Measurements from ENCODE around the gene SIM1.

Gene SIM1

DNA sequence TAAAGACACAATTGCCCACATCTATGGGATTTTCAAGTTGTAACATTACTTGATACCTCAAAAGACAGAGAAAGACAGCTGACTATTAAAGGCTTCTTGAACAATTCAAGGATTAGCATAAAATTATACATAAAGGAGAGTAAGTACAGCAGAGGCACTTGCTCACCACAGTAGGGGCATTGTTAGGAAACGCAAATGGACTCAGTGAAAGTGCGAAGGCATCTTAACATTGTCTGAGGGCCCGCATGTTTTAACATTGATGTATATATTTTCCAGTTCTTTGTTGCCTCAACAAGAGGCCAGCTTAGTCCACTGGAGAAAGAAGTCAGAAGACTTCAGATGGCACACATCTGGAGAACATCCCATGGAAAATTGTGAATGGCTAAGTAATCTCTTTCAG, 115.4 kb downstream of the SIM1 start:
- no peak for DNase-seq

DNA sequence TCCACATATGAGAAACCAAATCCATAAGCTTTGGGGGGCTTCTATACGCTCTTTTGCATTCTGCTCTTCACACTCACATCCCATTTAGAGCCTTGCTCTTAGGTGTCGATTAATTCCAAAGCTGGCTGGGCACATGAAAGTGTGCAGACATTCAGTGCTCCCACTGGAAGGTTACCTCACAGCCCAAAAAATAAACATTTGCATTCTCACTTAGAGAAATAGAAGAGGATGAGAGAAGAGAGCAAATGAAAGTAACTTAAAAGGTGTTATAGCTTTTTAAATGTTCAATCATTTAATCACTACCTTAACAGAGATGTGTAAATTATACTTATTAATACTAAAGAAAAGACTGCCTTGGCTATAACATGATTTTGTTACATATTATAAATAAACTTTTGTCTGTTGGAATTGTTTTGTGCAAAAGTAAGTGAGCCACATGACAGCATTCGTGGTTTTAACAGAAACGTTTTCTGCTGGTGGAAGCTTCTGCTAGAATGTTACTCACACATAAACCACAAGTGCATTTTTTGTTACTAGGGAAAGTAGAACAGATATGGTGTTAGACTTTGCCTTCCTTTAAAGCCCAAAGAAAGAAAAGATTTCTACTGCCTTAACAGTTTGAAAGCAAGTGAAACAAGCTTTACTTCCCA, 116.7 kb downstream of the SIM1 start:
- no peak for DNase-seq

DNA sequence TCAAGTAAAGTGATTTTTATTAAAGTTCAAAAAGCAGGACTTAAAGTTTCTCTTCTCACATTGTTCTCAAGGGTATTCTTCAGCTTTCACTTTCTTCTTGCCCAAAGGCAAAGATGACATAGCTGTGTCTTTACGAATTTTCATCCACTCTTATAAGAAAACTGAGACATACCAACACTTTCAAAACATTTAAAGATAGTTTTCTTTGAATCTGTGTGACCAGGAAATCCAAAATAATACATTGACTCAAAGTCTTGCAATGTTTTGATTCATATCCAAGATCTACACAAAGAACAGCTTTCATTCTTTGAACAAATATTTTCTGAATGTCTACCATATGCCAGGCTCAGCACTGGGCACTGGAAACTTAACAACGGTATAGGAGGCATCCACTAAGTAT, 117.9 kb downstream of the SIM1 start:
- DNase-seq: no peak

DNA sequence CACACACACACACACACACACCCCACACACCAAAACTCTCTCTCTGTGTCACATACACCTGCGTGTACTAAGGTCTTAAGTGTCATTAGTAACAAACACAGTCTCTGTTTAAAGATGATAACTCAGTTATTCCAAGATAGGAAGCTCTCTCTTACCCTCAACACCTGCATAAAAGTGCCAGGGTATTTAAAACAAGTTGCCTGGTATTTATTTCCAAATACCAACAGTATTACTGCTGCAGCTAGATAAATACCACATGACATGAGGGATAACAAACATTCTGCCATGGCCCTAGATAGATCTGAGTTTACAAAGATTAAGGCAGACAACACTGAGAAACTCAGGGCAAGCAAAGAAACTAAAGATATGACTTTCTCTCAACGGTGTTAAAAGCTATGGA, 118.5 kb downstream of the SIM1 start:
- DNase-seq: no peak

DNA sequence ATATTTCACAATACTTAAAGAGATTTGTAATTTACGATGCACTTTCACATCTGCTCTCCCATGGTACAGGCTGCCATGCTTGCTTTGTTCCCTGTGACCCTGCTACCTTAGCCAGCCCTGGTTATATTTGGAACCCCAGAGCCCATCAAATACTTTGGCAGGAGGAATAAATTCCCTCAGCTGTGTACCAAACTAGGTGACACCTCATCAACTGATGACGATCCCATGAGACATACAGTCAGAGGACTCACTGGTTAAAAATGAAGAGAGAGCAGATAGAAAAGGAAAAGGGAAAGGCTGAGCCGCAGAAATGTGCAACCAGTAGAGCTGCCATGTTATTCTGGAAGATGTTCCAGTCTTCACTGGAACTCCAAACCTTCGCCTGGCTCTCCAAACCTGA, 120.0 kb downstream of the SIM1 start:
- DNase-seq: no peak

DNA sequence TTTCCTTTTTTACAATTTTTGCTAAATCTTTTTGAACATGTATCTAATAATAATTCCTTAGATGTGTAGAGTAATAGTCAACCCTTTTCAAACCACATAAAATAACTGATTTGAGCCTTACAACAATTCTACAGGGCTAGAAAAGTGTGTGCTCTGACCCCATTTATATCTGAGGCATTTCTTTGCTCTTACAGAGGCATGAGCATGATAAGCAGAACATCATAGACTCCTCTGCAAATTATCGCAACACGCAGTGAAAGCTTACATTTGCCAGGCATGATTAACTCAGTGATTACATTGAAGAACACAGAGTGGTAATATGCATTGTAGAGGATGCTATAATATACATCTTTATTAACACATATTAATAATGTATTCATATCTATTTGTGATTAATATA, 120.4 kb downstream of the SIM1 start:
- DNase-seq: no peak

DNA sequence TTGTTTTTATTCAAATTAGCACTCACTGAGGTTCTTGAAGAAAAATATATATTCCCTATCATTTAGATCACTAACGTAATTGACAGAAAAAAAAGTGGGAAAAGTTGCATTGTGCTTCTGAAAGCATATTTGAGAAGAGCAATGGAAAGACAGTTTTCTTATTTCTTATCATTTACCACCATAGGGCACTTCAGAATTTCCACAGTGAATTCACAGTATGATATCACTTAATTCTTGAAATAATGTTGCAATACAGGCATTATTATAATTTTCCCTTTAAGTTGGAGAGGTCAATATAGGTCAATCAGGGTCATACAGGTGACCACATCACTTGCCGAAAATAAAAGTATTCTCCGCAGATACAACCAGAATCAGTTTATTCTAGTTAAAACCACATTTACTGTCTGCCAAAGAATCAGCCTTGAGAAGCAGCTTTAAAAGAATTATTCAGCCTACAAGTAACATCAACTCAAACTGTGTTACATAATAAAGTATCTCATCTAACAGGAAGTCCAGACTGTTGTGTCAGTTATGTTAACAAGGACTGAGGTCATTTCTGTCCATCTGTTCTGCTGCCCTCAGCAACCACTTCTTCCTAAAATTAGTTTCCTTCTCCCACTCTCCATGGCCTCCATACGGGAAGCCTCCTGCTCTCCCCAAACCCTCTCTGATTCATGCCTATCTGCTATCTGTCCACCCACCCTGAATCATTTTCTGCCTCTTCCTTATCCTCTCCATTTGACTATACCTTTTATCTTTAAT, 121.2 kb downstream of the SIM1 start:
- DNase-seq: no peak

DNA sequence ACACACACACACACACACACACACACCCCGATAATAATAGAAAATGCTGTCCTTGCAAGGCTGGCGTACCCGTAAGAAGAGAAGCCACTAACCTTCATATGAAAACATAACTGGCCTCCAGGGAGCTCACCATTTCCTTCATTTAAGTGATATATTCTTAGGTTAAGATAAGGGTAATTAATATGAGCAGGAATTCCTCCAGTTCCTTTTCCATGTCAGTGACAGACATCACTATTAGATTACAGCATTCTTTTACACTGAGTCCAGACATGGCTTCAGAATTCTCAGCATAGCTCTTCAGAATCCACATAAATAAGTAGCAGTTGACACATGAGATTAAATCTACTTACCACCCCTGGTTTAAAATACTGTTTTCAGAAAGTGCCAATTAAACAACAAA, 121.9 kb downstream of the SIM1 start:
- DNase-seq: no peak

DNA sequence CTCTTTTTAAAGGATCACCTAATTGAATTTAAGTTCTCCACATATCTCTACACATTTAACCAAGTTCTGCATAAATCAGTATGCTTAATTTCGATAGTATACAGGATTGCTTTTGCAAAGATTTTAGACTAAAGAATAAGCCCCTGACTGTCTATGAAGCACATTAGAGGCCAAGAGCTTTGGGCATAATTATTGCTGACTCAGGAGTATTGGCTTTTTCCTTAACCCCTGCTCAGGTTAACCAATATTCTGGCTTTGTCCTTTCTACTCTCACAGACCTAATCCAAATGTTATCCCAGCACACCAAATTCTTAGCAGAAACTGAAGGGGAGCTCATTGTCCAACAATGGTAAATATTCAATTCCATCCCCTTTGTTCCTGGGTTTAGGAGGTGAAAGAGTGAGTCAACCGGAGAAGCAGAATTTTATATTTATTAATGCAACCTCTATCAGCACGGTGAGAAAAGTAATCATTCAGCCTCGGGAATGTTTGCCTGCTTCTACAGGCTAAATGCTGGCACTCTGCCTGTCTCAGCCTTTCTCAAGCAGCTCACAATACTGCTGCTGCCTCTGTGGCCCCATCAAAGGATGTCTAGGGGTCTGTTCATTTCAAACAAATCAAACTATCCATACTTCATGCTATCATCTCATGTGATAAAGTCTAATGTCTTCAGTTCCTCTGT, 125.0 kb downstream of the SIM1 start:
- DNase-seq: no peak

DNA sequence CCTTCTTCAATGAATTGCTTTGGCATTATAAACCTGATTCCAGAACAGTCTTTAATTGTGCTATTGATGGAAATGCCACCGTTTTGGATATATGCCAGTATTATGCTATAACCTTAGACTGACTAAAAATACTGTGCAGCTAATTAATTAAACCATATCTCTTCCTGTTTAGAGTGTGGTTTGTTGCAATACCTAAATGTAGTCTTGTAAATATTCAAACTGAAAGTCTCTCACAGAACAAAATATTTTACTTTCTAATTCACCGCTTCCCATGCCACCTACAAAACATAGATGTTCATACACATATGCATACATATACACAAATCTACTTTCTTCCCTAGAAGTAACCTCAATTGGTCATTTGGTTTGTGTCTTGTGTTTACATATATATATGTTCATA, 126.6 kb downstream of the SIM1 start:
- no peak for DNase-seq

DNA sequence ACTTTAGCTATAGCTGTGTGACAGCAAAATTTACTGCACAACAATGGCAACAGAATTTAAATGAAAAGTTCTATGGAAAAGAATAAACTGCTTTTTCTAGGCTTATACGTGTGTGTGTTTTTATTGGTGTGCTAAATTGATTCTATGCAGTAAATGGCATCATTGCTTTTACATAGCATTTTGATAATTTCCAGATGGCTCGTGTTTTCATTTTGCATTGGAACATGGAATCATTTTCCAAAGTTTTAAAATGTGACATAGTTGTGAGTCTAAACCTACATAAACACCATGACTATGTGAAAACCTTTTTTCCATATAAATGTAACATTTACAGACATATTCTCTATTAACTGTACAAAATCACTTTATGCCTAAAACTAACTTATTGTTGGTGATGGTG, 127.8 kb downstream of the SIM1 start:
- DNase-seq: no peak

DNA sequence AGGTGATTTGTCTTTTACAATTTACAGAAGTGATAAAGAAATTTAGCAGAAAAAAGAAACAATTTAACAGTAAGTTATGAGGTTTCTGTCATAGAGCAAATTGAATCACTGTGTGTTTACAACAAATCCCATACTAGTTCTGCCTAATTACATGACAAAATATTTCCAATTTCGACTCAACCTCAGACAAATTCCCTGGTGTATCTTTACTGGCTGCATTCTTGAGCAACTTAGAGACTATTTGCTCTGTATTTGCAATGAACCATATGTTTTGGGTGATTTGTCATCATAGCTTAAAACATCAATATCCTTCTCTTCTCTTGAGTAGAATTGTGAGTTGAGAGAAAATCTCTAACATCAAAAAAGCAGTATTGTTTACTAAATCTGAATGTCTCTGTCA, 128.7 kb downstream of the SIM1 start:
- DNase-seq: no peak

Measured in activated T-cell treated with anti-CD3 and anti-CD28 coated beads, Interleukin-2, amount 50 U/mL, for 1 hour (primary cell).